ENCODE results near the gene ARHGEF7.

- no peak for TF ChIP-seq CTCF (IDR thresholded peaks at IDR 0.05)
- TF ChIP-seq EZH2 (IDR thresholded peaks at IDR 0.05), result no peak
Measured at GRCh38 chr13:111159362-111160320, 44.5 kb downstream of the ARHGEF7 start.

Data from neural progenitor cell (in vitro differentiated cells).